ENCODE data around the gene NRXN3. TPM values are rescaled to one million over a fixed set of nuclear protein-coding genes. Genes with fewer than 3 reads are reported as not detected.

The NRXN3 gene
- total and polyA plus RNA-seq, 5 donors: 1.5 to 4.7 (median 4.0) TPM

DNA sequence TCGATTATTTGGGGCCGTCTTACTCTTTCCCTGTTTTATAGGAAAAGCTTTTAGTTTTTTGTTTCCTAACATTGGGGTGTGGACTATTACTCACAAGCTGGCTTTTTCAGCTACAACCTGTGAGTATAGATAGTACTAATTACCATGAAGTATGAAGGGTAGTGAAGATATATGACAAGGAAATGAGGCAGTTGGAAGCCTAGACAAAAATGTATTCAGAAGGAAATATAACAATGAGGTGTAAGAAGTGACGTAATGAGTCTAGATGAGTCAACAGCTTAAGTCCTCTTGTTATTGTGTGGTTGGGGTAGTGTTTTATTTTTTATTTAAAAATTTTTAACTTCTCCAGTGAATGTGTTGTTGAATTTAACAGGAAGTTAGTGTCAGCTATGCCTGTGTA, 804.5 kb downstream of the NRXN3 start:
- H3K4me1 ChIP-seq (ENCODE audit: control insufficient read depth, insufficient read depth, low read length): no peaks in the 10 kb centered on the region

DNA sequence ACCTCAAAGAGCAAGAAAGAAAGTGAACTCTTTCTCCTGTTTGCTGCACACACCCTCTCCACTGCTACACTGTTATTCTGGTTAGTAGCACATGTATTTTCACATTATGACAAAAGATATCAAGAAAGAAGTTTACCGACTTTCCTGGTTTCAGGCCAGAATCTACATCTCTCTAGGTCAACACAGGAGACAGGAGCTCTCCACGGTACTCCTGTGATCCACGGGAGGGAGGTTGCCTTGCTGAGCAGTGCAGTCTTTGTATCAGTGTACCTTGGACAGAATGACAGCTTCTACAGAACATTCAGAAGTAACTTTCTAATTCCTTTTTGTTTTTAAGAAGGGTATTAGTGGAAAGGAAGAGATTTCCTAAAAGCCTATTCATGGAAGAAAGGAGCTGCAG, 805.6 kb downstream of the NRXN3 start:
- intact Hi-C loops (cut with DNase I): no loop called here
- no peak overlapping the region for H3K27ac ChIP-seq (ENCODE audit: low read length)
- WGBS: 34% methylated on average over 3 of the region's 3 CpGs

More for the DNA sequence above, 804.5 kb downstream of the NRXN3 start:
- ATAC-seq (no peak), DNase-seq (no peak)
- Histone ChIP-seq H3K27me3 (ENCODE audit: control insufficient read depth, insufficient read depth) (no peaks in the 10 kb centered on the region), H3K9me3 (ENCODE audit: control insufficient read depth, low read length) (no peaks in the 10 kb centered on the region), H3K4me3 (ENCODE audit: low read length) (no peak overlapping the region), H3K27ac (ENCODE audit: low read length) (no peak overlapping the region)
- intact Hi-C loops (cut with DNase I): no loop called here
- 62% methylated on average over 3 of the region's 3 CpGs for WGBS

GRCh38 chr14:78978896-78979295, 808.7 kb downstream of the NRXN3 start:
- Histone ChIP-seq H3K9me3 (ENCODE audit: control insufficient read depth, low read length) (no peaks in the 10 kb centered on the region), H3K4me1 (ENCODE audit: control insufficient read depth, insufficient read depth, low read length) (no peaks in the 10 kb centered on the region), H3K4me3 (ENCODE audit: low read length) (no peak overlapping the region), H3K27me3 (ENCODE audit: control insufficient read depth, insufficient read depth) (peaks cover 2% of the 10 kb centered on the region), H3K27ac (ENCODE audit: low read length) (no peak overlapping the region)
- intact Hi-C loops (cut with DNase I): no loop called here
- ATAC-seq (no peak), DNase-seq (no peak)
- 80% methylated on average over 2 of the region's 2 CpGs for WGBS

More for the DNA sequence above, 805.6 kb downstream of the NRXN3 start:
- H3K9me3 ChIP-seq (ENCODE audit: control insufficient read depth, low read length): no peaks in the 10 kb centered on the region
- ATAC-seq (no peak), DNase-seq (no peak)
- no peak overlapping the region for H3K4me3 ChIP-seq (ENCODE audit: low read length)
- peaks cover 2% of the 10 kb centered on the region for H3K27me3 ChIP-seq (ENCODE audit: control insufficient read depth, insufficient read depth)
- H3K4me1 ChIP-seq (ENCODE audit: control insufficient read depth, insufficient read depth, low read length): no peaks in the 10 kb centered on the region

GRCh38 chr14:78982551-78982950, 812.4 kb downstream of the NRXN3 start:
- ATAC-seq: no peak
- no peak for DNase-seq
- Histone ChIP-seq H3K27ac (ENCODE audit: low read length) (no peak overlapping the region), H3K9me3 (ENCODE audit: control insufficient read depth, low read length) (no peaks in the 10 kb centered on the region), H3K4me1 (ENCODE audit: control insufficient read depth, insufficient read depth, low read length) (no peaks in the 10 kb centered on the region), H3K27me3 (ENCODE audit: control insufficient read depth, insufficient read depth) (peaks cover 2% of the 10 kb centered on the region), H3K4me3 (ENCODE audit: low read length) (no peak overlapping the region)
- WGBS: 70% methylated on average over 2 of the region's 2 CpGs
- intact Hi-C loops (cut with DNase I): no loop called here

DNA sequence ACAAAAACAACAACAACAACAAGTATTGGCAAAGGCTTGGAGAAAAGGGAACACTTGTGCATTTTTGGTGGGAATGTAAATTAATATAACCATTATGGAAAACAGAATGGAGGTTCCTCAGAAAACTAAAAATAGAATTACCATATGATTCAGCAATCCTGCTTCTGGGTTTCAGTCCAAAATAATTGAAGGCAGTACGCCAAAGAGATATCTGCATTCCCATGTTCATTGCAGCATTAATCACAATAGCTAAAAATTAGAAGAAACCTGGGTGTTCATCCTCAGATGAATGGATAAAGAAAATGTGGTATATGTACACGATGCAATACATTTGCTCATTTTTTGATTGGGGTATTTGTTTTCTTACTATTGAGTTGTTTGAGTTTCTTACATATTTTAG, 813.0 kb downstream of the NRXN3 start:
- Histone ChIP-seq H3K27me3 (ENCODE audit: control insufficient read depth, insufficient read depth) (peaks cover 2% of the 10 kb centered on the region), H3K9me3 (ENCODE audit: control insufficient read depth, low read length) (no peaks in the 10 kb centered on the region), H3K27ac (ENCODE audit: low read length) (no peak overlapping the region), H3K4me3 (ENCODE audit: low read length) (no peak overlapping the region), H3K4me1 (ENCODE audit: control insufficient read depth, insufficient read depth, low read length) (no peaks in the 10 kb centered on the region)
- no peak for DNase-seq
- WGBS: 53% methylated on average over 2 of the region's 2 CpGs
- no peak for ATAC-seq
- intact Hi-C loops (cut with DNase I): no loop called here

- no peak for ATAC-seq
These were observed 815.7 kb downstream of the NRXN3 start for GRCh38 chr14:78985668-78986381.

GRCh38 chr14:78986989-78987388, 816.8 kb downstream of the NRXN3 start:
- intact Hi-C loops (cut with DNase I): no loop called here
- Histone ChIP-seq H3K9me3 (ENCODE audit: control insufficient read depth, low read length) (no peaks in the 10 kb centered on the region), H3K4me3 (ENCODE audit: low read length) (no peak overlapping the region), H3K27ac (ENCODE audit: low read length) (no peak overlapping the region), H3K27me3 (ENCODE audit: control insufficient read depth, insufficient read depth) (no peaks in the 10 kb centered on the region), H3K4me1 (ENCODE audit: control insufficient read depth, insufficient read depth, low read length) (no peaks in the 10 kb centered on the region)
- no peak for ATAC-seq
- DNase-seq: no peak
- WGBS: 51% methylated on average over 6 of the region's 6 CpGs

More at GRCh38 chr14:78985668-78986381, 815.7 kb downstream of the NRXN3 start:
- Histone ChIP-seq H3K4me3 (ENCODE audit: low read length) (no peak overlapping the region), H3K4me1 (ENCODE audit: control insufficient read depth, insufficient read depth, low read length) (no peaks in the 10 kb centered on the region), H3K9me3 (ENCODE audit: control insufficient read depth, low read length) (no peaks in the 10 kb centered on the region), H3K27ac (ENCODE audit: low read length) (no peak overlapping the region), H3K27me3 (ENCODE audit: control insufficient read depth, insufficient read depth) (no peaks in the 10 kb centered on the region)
- 65% methylated on average over 5 of the region's 5 CpGs for WGBS
- intact Hi-C loops (cut with DNase I): no loop called here
- no peak for DNase-seq

DNA sequence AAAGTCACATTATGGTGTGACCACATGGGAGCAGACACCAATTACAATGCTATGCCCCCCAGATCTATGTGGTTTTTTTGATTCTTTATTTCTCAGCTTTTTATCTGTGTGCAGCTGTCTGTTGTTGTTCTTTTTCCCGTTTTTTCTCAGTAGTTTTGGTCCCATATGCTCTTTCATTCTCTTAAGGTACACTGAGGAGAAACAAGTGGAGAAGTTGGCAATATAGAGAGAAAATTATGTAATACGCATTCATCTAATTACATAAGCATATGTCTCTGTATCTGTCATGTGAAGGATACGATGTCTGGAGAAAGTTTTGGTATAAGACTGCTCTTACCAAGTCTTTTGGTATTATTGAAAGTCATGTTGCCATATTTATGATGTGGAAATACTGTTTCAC, 819.0 kb downstream of the NRXN3 start:
- H3K27me3 ChIP-seq (ENCODE audit: control insufficient read depth, insufficient read depth): no peaks in the 10 kb centered on the region
- DNase-seq (no peak), ATAC-seq (no peak)
- 67% methylated on average over 3 of the region's 3 CpGs for WGBS
- no peak overlapping the region for H3K4me3 ChIP-seq (ENCODE audit: low read length)
- H3K4me1 ChIP-seq (ENCODE audit: control insufficient read depth, insufficient read depth, low read length): no peaks in the 10 kb centered on the region
- intact Hi-C loops (cut with DNase I): no loop called here
- no peak overlapping the region for H3K27ac ChIP-seq (ENCODE audit: low read length)
- H3K9me3 ChIP-seq (ENCODE audit: control insufficient read depth, low read length): no peaks in the 10 kb centered on the region

GRCh38 chr14:78992867-78993266, 822.7 kb downstream of the NRXN3 start:
- no peaks in the 10 kb centered on the region for H3K27me3 ChIP-seq (ENCODE audit: control insufficient read depth, insufficient read depth)
- 87% methylated on average over 2 of the region's 2 CpGs for WGBS
- intact Hi-C loops (cut with DNase I): no loop called here

DNA sequence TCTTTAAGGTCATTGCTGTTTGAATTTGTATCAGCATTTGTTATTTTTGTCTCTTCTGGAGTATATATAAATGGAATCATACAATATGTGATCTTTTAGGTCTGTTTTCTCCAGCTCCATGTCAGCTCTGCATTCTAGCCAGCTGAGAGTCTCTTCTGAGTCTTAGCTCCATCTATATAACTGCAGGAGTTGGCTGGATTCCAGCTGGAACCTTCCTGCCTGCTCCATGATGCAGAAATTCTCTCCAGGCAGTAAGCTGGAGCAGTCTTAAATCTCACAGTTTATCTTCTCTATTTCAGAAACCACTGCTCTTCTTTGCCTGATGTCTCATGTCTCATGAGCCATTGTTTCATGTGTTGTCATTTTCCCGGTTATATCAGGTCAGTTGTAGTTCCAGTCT, 827.6 kb downstream of the NRXN3 start:
- H3K4me3 ChIP-seq (ENCODE audit: low read length): no peak overlapping the region
- ATAC-seq (no peak), DNase-seq (no peak)
- WGBS: 42% methylated on average over 1 of the region's 1 CpG
- no peaks in the 10 kb centered on the region for H3K9me3 ChIP-seq (ENCODE audit: control insufficient read depth, low read length)
- H3K4me1 ChIP-seq (ENCODE audit: control insufficient read depth, insufficient read depth, low read length): no peaks in the 10 kb centered on the region
- H3K27me3 ChIP-seq (ENCODE audit: control insufficient read depth, insufficient read depth): no peaks in the 10 kb centered on the region
- H3K27ac ChIP-seq (ENCODE audit: low read length): no peak overlapping the region
- intact Hi-C loops (cut with DNase I): no loop called here

More at GRCh38 chr14:78992867-78993266, 822.7 kb downstream of the NRXN3 start:
- no peaks in the 10 kb centered on the region for H3K4me1 ChIP-seq (ENCODE audit: control insufficient read depth, insufficient read depth, low read length)
- no peak overlapping the region for H3K27ac ChIP-seq (ENCODE audit: low read length)
- H3K4me3 ChIP-seq (ENCODE audit: low read length): no peak overlapping the region
- DNase-seq: no peak
- ATAC-seq: no peak
- H3K9me3 ChIP-seq (ENCODE audit: control insufficient read depth, low read length): no peaks in the 10 kb centered on the region

DNA sequence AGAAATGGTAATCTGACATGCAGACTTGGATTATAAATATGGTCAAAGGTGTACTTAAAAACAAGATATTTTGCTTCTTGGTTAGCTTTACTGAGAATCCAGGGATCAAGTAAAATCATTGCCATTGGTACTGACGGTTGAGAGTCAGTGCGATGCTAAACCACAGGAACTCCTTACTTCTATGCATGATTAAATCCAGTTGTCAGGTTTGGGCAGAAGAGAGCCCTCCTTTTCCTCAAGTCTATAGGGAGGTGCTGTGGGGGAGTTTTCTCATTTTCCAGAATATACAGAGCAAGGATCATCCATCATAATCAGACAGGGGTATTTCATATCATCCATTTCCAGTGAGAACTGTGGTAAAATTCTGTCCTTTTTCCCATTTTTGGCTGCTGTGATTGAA, 839.1 kb downstream of the NRXN3 start:
- Histone ChIP-seq H3K27ac (ENCODE audit: low read length) (no peak overlapping the region), H3K9me3 (ENCODE audit: control insufficient read depth, low read length) (no peaks in the 10 kb centered on the region), H3K4me1 (ENCODE audit: control insufficient read depth, insufficient read depth, low read length) (no peaks in the 10 kb centered on the region), H3K4me3 (ENCODE audit: low read length) (no peak overlapping the region), H3K27me3 (ENCODE audit: control insufficient read depth, insufficient read depth) (no peaks in the 10 kb centered on the region)
- WGBS: 83% methylated on average over 2 of the region's 2 CpGs
- DNase-seq: no peak
- intact Hi-C loops (cut with DNase I): no loop called here
- ATAC-seq: no peak
